ENCODE results near the gene CAB39. TPM values are rescaled to one million over a fixed set of nuclear protein-coding genes. Genes with fewer than 3 reads are reported as not detected.

Gene CAB39
- total and polyA plus RNA-seq, 2 donors (not counting 1 experiment from before 2014, with no cell fraction given): 51.1 to 72.3 TPM

DNA sequence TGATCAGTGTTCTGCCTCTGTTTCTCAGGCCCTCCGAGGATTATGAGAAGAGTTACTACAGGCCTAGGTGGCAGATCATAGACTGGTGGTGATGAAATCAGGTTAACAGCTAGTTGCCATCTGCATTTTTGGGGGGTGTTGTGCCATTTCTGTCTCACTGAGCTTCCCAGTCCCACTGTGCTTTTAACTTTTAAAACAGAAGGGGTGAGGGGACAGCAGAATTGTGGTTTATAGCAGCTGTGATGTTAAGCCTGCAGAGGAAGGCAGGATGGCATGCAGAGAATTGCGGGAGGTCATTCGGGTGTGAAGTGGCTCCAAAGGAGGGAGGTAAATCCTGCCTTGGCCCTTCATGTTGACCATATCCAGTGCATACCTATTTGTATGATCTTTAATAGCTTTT, 5.0 kb downstream of the CAB39 start:
- Histone ChIP-seq H3K27me3 (ENCODE audit: control insufficient read depth, insufficient read depth, low read length) (no peaks in the 10 kb centered on the region), H3K27ac (ENCODE audit: insufficient read depth, low read length) (no peak overlapping the region), H3K4me2 (ENCODE audit: extremely low read depth, insufficient read depth, low read length) (peak overlapping the region; percentile 18), H3K36me3 (ENCODE audit: control insufficient read depth, insufficient read depth, low read length) (peaks cover 2% of the 10 kb centered on the region), H3K9ac (ENCODE audit: insufficient read depth, low read length) (no peak overlapping the region), H4K20me1 (ENCODE audit: control insufficient read depth, extremely low read depth, insufficient read depth, low read length) (peaks cover 4% of the 10 kb centered on the region), H3K4me1 (ENCODE audit: control insufficient read depth, extremely low read depth, insufficient read depth, low read length) (peaks cover 7% of the 10 kb centered on the region), H3K79me2 (ENCODE audit: control insufficient read depth, insufficient read depth, low read length) (peaks cover 95% of the 10 kb centered on the region), H3K4me3 (replicated peaks in 1 of 4; ENCODE audit: control extremely low read depth in 1 of 4, insufficient read depth in 1 of 4, low read depth in 3 of 4, low read length in 4 of 4) (no peak overlapping the region), H3K9me3 (ENCODE audit: control insufficient read depth, insufficient read depth, low read depth, low read length) (no peaks in the 10 kb centered on the region), H2AFZ (ENCODE audit: low read length) (no peak overlapping the region)
- TF ChIP-seq CTCF (conservative IDR thresholded peaks at IDR 0.05 in 1 of 2, IDR thresholded peaks at IDR 0.05 in 1 of 2; ENCODE audit: low read depth in 1 of 2, low read length in 2 of 2) (no peak), EZH2 (IDR thresholded peaks at IDR 0.05; ENCODE audit: low read length, missing control alignments) (no peak)
- peak in 1 of 2 donors; percentile 50 for DNase-seq (ENCODE audit: low read depth in 2 of 2)

DNA sequence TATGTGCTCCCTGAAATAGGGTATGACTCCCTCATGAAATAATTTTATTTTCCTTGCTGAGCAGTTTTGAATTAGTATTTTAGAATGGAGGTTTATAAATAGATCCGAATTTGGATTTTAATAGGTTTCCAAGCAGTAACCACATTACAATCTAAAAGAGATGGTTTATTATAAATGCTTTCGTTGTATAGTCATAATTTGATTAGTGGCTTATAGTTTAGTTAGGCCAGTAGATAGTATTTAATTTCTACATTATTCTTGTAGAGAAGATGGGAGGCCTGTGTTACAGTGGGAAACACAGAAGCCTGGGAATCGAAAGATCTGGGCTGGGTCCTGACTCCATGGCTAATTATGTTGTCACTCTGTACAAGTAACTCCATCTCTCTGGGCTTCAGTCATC, 6.7 kb downstream of the CAB39 start:
- Histone ChIP-seq H3K27ac (ENCODE audit: insufficient read depth, low read length) (no peak overlapping the region), H4K20me1 (ENCODE audit: control insufficient read depth, extremely low read depth, insufficient read depth, low read length) (peaks cover 4% of the 10 kb centered on the region)

GRCh38 chr2:230721712-230722111, 9.1 kb downstream of the CAB39 start:
- DNase-seq (ENCODE audit: low read depth in 2 of 2): peak in 1 of 2 donors; percentile 56
- peaks cover 81% of the 10 kb centered on the region for H3K79me2 ChIP-seq (ENCODE audit: control insufficient read depth, insufficient read depth, low read length)
- no peak for TF ChIP-seq CTCF (conservative IDR thresholded peaks at IDR 0.05 in 1 of 2, IDR thresholded peaks at IDR 0.05 in 1 of 2; ENCODE audit: low read depth in 1 of 2, low read length in 2 of 2)
- no peak for TF ChIP-seq EZH2 (IDR thresholded peaks at IDR 0.05; ENCODE audit: low read length, missing control alignments)
- no peaks in the 10 kb centered on the region for H4K20me1 ChIP-seq (ENCODE audit: control insufficient read depth, extremely low read depth, insufficient read depth, low read length)
- H3K9me3 ChIP-seq (ENCODE audit: control insufficient read depth, insufficient read depth, low read depth, low read length): no peaks in the 10 kb centered on the region
- peaks cover 5% of the 10 kb centered on the region for H3K36me3 ChIP-seq (ENCODE audit: control insufficient read depth, insufficient read depth, low read length)
- H3K27ac ChIP-seq (ENCODE audit: insufficient read depth, low read length): no peak overlapping the region
- H3K27me3 ChIP-seq (ENCODE audit: control insufficient read depth, insufficient read depth, low read length): no peaks in the 10 kb centered on the region
- no peak overlapping the region for H3K4me3 ChIP-seq (replicated peaks in 1 of 4; ENCODE audit: control extremely low read depth in 1 of 4, insufficient read depth in 1 of 4, low read depth in 3 of 4, low read length in 4 of 4)
- H3K4me2 ChIP-seq (ENCODE audit: extremely low read depth, insufficient read depth, low read length): no peak overlapping the region
- H2AFZ ChIP-seq (ENCODE audit: low read length): no peak overlapping the region
- H3K4me1 ChIP-seq (ENCODE audit: control insufficient read depth, extremely low read depth, insufficient read depth, low read length): peaks cover 4% of the 10 kb centered on the region
- H3K9ac ChIP-seq (ENCODE audit: insufficient read depth, low read length): no peak overlapping the region

More for the DNA sequence above, 6.7 kb downstream of the CAB39 start:
- Histone ChIP-seq H3K4me2 (ENCODE audit: extremely low read depth, insufficient read depth, low read length) (no peak overlapping the region), H3K4me1 (ENCODE audit: control insufficient read depth, extremely low read depth, insufficient read depth, low read length) (peaks cover 7% of the 10 kb centered on the region), H3K4me3 (replicated peaks in 1 of 4; ENCODE audit: control extremely low read depth in 1 of 4, insufficient read depth in 1 of 4, low read depth in 3 of 4, low read length in 4 of 4) (no peak overlapping the region), H3K36me3 (ENCODE audit: control insufficient read depth, insufficient read depth, low read length) (peaks cover 7% of the 10 kb centered on the region), H3K27me3 (ENCODE audit: control insufficient read depth, insufficient read depth, low read length) (no peaks in the 10 kb centered on the region), H3K79me2 (ENCODE audit: control insufficient read depth, insufficient read depth, low read length) (peaks cover 92% of the 10 kb centered on the region), H3K9me3 (ENCODE audit: control insufficient read depth, insufficient read depth, low read depth, low read length) (no peaks in the 10 kb centered on the region), H2AFZ (ENCODE audit: low read length) (no peak overlapping the region), H3K9ac (ENCODE audit: insufficient read depth, low read length) (no peak overlapping the region)
- no peak for TF ChIP-seq CTCF (conservative IDR thresholded peaks at IDR 0.05 in 1 of 2, IDR thresholded peaks at IDR 0.05 in 1 of 2; ENCODE audit: low read depth in 1 of 2, low read length in 2 of 2)
- no peak for TF ChIP-seq EZH2 (IDR thresholded peaks at IDR 0.05; ENCODE audit: low read length, missing control alignments)
- DNase-seq (ENCODE audit: low read depth in 2 of 2): no peak

Data from fibroblast of lung (primary cell).